ENCODE data around the gene COX7A2. TPM values are rescaled to one million over a fixed set of nuclear protein-coding genes. Genes with fewer than 3 reads are reported as not detected.

COX7A2 gene
- total RNA-seq, 2 donors from 2014 or later: 689 to 799 TPM

DNA sequence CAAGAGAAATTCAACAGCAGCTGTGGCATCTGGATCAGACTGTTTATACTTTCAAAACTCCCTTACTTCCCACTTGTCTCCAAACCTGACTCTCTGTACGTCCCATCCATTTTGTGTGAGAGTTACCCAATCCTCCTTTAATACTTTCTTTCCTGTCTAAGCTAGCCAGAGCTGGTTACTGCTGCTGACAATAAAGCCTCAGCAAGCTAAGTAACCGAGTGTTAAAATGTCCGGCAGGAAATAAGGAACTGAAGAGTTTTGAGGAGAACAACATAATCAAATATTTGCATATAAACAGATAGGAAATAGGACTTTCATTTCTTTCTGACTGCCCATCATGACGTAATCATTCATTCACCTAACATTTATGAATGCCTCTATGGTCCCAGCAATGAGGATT is 29.4 kb upstream of the COX7A2 start:
- intact Hi-C loops (cut with DNase I): no loop called here

DNA sequence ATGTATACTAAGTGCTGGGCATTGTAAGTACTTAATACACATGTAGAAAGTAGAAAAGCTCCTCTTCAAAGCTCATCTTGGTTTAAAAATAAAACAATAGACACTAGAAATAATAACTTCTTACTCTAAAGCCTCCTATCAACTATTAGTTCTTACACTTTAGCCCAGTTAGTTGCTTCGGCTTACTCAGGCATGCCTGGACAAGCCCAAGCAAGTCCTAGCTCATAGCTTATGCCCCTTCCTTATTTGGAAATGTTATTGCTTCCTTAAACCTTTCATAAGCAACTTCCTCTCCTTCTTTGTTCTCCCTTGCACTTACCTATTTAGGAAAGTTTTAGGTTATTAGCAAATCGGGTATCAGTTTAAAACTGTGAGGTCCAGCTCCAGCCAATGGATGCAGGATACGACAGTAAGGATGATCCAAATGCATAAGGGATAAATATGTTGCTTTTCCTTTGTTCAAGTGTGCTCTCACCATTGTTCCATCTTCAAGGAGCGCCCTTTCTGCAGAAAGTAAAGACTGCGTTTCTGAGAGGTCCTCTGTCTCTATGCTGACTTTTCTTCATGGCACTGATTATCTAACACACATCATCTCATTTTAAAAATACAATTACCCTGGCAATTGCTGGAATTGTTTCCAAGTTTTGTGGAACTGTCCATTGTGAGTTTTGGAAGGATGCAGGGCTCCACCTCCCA is 28.7 kb upstream of the COX7A2 start:
- ATAC-seq: no peak
- no peak for DNase-seq
- intact Hi-C loops (cut with DNase I): no loop called here

More for the DNA sequence above, 29.4 kb upstream of the COX7A2 start:
- ATAC-seq (no peak), DNase-seq (no peak)

DNA sequence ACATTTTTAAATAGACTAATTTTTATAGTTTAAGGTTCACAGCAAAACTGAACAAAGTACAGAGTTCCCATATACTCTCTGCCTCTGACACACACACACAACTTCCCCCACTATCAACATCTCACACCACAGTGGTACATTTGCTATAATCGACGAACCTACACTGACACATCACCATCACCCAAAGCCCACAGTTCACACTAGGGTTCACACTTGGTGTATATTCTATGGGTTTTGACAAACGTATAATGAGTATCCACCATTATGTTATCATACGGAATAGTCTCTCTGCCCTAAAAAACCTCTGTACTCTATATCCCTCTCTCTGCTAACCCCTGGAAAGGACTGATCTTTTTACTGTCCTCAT is 25.4 kb upstream of the COX7A2 start:
- DNase-seq: no peak
- ATAC-seq: no peak
- intact Hi-C loops (cut with DNase I): loop anchor here in 1 of 2 donors (10.0 kb wide), 1 partner anchor 256 kb away; no protein-coding TSS in a partner anchor

DNA sequence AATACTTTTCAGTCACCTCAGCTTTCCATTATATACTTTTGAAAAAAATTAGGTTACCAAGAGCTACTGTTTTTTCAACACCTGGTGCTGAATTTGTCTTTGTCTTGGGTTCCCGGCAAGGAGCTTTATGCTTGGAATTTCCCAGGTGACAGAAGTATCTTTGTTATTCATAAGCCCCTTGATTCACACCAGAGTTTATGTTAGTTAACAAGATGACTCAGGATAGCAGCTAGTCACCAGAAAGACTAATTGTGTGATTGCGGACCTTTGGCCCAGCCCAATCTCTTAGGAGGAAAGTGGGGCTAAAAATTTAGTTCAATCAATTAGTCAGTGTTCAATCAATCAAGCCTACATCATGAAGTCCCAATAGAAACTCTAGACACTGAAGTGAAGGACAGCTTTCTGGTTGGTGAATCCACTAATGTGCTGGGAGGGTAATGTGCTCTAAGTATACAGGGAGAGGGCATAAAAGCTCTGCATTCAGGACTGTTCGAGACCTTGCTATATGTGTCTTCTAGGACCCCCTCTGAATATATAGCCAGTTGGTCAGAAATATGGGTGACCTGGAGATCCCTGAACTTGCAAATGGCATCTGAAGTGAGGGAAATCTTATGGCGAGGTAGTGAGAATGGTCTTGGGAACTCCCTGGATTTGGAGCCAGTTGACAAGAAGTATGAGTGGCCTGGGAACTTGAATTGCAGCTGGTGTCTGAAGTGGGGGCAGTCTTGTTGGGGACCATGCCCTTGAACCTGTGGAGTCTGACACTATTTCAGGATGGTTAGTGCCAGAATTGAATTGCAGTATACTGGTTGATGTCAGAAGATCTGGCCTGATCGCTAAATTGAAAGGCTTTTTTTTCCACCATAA is 24.8 kb upstream of the COX7A2 start:
- ATAC-seq (no peak), DNase-seq (no peak)
- intact Hi-C loops (cut with DNase I): loop anchor here in 1 of 2 donors (10.0 kb wide), 1 partner anchor 256 kb away; no protein-coding TSS in a partner anchor

DNA sequence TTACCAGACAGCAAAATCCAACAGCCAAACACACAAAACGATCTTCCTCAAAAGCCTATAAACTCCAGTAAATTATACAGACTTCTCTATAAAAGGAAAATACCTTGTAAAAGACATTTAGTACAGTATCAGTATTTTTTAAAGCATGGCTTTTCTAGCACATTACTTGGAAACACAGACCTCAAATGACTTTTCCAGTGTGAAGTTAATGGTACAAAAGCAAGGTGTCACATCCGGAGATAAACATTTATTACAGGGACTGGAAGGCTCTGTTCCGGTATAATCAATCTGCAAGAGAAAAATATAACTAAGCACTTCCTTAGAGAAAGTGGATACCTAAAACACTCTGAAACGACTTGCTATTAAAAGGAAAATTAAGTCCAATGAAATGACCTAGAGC is 23.9 kb upstream of the COX7A2 start:
- DNase-seq: no peak
- intact Hi-C loops (cut with DNase I): loop anchor here (2.0 to 10.0 kb wide), 2 partner anchors 257 to 259 kb away; no protein-coding TSS in a partner anchor
- peak; percentile 28 to 44 for ATAC-seq

DNA sequence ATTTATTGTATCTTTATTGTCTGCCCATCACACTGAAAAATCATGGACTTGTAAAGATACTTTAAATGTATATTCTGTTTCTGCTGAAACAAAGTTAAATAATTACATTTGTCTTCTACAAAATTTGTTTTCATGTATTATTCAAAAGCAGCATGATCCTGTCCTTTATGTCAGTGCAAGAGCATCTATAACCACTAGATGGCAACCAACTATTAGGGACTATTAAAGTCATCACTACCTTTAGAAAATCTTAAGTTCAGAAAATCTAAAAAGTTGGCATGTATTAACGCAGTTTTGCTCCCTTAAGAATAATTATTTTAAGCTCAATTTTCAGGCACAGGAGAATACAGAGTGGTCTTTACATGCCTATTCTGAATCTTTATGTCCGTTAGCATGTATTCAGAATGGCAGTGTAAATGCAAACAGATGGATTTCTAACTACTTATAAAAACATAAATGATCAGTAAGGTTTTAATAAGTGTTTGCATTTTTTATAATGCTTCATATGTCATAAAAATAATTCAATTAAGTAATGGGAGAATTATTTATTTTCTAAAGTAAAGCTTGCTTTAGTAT is 23.2 kb upstream of the COX7A2 start:
- ATAC-seq (peak; percentile 57 to 72), DNase-seq (no peak)
- intact Hi-C loops (cut with DNase I): loop anchor here (2.0 to 10.0 kb wide), 2 partner anchors 258 to 260 kb away; no protein-coding TSS in a partner anchor

DNA sequence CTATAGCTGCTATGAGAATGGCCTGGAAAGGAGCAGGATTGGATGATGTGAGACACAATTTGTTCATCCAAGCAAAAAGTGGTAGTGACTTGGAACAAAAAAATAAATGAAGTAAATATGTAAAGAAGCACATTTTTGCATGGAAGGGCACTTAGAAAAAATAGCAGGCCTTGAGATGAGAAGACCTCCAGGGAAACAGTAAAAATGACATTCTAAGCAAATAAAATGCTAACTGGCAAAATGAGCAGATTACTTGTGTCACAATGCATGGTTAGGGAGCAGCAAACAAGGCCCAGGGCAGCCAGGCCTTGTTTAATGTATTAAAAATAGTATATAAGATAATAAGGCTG is 19.8 kb upstream of the COX7A2 start:
- intact Hi-C loops (cut with DNase I): loop anchor here in 1 of 2 donors (10.0 kb wide), 1 partner anchor 261 kb away; no protein-coding TSS in a partner anchor
- no peak for DNase-seq
- ATAC-seq: no peak

DNA sequence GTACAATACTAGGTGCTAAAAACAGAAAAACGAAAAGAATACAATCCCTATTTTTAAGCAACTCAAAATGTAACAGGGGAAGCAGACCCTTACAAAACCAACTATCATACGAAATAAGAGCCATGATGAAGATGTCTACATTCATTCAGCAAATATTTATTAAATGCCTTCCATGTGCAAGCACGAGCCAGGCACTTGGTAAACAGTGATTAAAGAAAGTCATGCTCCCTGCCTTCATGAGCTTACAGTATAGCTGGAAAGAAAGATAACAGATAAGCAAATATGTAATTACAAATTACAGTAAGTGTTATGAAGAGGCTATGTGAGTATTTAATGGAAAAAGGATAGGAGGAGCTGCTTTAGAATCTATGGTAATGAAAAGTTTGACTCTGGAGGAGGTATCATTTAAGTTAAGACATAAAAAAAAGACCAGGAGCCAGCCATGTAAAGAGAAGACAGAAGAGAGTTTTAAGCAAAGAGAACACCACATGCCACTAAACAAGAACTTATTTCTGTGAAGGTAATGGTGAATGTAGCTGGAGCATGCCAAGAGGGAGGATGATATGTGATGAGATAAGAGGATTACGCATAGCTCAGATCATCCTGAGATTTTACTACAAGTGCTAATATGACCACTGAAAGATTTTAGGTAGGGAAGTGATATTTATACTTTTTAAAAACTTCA is 19.3 kb upstream of the COX7A2 start:
- intact Hi-C loops (cut with DNase I): loop anchor here in 1 of 2 donors (10.0 kb wide), 1 partner anchor 262 kb away; no protein-coding TSS in a partner anchor
- ATAC-seq (no peak), DNase-seq (no peak)

DNA sequence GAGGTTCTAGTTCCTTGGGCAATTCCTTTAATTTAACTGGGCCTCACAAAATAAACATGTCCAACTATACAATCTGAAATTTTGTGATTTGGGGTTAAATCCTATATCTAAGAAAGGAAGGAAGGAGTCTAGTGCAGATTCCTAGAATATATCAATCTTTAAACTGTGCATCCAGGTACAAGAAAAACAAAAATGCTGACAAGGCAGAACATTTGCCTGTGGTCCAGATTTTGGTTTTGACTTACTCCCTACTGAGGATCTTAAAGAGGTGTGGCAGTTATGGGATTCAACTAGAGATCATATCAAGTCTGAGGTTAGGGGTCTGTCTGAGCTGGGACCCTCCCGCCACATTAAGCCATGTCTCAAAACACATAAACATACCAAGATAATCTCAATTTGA is 17.7 kb upstream of the COX7A2 start:
- DNase-seq (no peak), ATAC-seq (no peak)
- intact Hi-C loops (cut with DNase I): loop anchor here in 1 of 2 donors (10.0 kb wide), 1 partner anchor 264 kb away; no protein-coding TSS in a partner anchor

DNA sequence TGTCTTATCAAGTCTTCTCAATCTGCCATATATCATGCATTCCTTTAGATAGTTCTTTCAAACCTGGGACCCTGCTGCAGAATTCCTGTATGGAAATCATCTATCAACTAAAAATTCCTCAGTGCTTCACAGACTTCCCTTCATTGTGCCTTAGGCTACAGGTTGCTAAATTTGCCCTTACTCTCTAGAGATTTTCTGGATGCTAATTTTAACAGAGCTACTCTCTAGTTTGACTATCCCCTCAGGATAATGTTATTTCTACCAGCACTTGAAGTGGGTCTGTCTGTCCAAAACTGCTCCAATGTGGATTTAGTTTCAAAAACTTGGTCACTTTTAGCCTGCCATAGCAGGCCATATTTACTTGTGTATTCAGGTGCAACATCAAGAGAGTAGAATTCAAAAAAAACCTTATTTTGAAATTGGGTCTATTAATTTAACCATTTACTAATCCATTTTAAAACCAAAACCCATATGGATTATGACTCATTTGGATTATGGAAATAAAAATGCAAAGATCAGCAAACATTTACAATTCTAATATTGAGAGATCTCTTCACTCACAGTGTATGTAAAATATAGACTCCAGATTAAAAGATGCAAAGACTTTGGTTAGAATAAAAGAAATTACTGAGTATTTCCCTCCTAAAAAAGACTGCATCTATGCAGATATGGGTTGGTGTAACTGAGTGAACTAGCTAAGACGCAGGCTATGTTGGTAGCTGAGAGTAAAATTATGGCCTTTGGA is 13.9 kb upstream of the COX7A2 start:
- ATAC-seq (no peak), DNase-seq (no peak)
- intact Hi-C loops (cut with DNase I): no loop called here

DNA sequence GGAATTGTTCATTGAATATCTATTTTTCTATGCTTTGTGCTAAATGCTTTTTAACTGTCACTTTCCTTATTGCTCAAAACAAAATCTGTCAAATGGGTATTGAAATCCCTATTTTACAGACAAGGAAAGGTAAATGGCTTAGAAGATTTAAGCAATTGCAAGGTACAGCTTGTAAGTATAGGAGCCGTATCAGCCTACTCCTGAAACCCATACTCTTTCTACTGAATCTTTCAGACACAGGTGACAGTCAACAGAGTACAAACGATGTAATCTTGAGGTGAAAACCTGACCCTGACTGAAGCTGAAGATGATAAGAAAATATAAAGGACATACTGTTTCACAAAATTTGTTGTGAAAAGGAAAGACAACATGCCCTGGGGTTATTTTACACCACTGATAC is 7.0 kb upstream of the COX7A2 start:
- DNase-seq (no peak), ATAC-seq (no peak)
- intact Hi-C loops (cut with DNase I): no loop called here

DNA sequence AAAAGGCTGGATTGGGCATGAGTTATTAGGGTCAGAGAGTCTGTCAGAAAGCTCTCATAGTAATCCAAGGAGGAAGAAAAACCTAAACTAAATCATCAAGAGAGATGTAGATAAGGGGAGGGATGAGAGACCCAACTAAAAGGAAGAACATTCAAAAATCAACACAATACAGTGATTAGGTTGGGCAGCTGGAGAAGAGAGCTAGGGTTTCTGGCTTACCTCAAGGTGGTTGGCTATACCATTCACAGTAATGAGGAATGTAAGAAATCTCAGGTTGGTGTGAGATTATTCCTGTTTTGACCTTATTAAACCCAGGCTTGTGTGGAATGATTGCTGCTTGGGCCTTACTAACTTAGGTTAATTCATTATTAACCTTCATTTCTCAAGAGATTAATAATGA is 6.2 kb upstream of the COX7A2 start:
- DNase-seq (no peak), ATAC-seq (no peak)
- intact Hi-C loops (cut with DNase I): no loop called here

DNA sequence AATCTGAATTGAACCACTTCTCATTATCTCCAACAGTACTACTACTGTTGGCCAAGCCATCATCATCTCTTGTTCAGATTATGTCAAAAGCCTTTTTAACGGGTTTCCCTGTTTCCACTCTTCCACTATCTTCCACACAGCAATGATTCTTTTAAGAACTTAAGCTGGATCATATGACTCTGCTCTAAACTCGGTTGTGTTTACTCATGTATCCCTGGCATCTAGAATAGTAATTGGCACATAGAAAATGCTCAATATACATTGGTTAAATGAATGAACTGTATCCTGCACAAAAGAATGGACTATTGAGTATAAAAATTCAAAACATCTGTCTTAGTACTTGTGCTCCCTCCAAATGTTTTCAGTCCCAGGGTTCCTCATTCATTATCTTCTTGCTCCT is 2.8 kb upstream of the COX7A2 start:
- no peak for ATAC-seq
- intact Hi-C loops (cut with DNase I): no loop called here
- DNase-seq: no peak

DNA sequence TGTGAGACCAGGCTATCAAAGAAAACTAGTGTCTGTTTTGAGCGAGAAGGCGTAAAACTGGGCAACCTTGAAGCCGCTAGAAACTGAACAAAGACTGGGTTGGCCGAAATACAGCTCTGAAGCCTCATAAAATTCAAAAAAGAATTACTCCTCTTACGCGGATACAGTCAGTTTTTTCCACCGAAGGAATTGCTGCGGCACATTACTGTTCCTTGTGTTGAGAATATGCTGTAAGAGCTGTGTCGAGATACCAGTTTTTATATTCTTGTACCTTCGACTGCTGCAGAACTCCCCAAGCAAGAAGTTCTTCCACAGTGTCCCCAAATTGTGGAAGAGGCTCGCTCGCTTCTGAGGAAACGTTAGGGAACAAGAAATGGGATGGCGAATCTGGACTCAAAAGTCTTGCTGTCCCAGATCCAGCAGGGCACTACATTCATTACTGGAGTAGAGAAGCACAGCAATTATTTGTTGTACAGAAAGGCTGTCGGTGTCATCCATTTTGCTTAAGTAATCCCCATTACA is 523 bp upstream of the COX7A2 start:
- ATAC-seq (peak in 1 of 2 donors; percentile 1), DNase-seq (no peak)
- intact Hi-C loops (cut with DNase I): no loop called here

DNA sequence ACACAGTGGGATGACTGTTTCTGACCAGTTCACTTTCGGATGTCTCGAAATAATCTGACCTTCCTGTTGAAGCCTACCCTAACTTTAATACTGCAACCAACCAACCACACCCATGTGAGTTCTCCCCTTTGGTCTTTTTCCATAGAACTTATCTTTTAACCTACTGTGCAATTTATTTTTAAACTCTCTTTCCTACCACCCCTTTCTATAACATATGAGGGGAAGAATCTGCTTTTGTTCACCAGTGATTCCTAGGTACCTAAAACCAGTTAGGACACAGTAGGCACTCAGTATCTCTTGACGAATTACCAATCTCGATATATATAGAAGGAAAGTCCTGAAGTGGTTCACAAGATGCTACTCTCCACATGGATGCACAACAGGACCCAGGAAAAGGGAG is 7.0 kb downstream of the COX7A2 start:
- no peak for ATAC-seq
- intact Hi-C loops (cut with DNase I): no loop called here
- DNase-seq: no peak

DNA sequence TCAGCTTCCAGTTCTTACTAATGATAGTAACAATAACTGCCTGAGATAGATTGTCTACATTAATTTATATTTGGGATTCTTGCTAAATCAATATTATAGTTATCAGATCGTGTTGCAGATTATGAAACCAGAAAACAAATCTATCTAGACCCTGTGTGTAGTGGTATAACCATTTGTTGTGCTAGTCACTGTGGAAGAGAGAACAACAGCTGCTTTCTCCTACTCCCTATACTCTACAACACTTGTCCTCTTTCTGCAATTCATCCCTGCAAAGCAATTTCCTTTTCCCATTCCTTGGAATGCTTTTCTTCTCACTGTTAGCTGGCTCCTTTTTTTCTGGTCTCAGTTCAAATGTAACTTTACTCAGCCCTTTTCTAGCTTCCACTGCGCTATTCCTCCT is 8.3 kb downstream of the COX7A2 start:
- DNase-seq (no peak), ATAC-seq (no peak)
- intact Hi-C loops (cut with DNase I): no loop called here

DNA sequence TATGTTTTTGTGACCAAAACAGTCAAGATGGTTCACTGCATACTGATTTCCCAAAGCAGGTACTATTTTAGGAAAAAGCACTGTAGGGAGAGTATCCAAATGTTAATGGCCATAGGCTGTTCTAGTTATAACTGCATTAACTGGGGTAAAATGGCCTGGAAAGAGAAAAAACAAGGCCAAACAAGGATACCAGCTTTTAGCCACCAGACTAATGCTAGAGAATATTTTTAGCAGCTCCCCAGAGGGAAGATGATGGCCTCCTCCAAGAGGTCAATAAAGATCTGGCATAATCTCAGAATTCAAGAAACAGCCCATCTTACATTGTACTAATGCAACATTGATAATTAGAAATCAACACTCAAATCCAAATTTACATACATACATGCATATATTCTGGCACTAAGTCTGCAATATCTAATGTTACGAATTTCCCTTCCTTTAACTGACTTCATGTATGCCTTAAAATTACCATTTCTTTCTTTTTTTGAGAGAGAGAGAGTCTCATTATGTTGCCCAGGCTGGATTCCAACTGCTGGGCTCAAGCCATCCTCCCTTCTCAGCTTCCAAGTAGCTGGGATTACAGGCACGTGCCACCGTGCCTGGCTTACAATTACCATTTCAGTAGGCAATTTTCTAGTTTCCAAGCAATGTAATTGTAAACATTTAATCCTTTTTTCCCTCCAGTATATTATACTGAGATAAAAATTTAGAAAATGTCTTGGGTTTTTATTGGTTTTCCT is 9.3 kb downstream of the COX7A2 start:
- ATAC-seq (peak in 1 of 2 donors; percentile 40), DNase-seq (no peak)
- intact Hi-C loops (cut with DNase I): no loop called here

DNA sequence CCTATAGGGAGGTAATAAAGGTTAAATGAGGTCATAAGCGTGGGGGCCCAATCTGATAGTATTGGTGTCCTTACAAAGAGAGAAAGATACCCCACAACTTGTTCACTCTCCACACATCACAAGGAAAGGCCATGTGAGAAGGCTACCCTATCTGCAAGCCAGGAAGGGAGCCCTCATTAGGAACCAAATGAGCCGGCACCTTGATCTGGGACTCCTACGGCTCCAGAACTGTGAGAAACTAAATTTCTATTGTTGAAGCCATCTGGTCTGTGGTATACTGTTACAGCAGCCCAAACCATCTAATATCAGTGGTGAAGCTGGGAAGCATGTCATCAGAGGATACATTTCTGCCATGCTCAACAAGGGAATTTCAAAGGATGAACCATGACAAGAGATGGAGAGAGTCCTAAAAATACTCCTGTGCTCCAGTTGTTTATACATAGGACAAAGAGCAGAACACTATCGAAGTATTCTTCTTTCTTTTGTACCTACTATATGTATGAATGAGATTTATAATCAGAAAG is 10.4 kb downstream of the COX7A2 start:
- DNase-seq: no peak

More for the DNA sequence above, 10.4 kb downstream of the COX7A2 start:
- intact Hi-C loops (cut with DNase I): no loop called here
- ATAC-seq: no peak

Data from left cardiac atrium (tissue), 4 donors.